Liver (tissue), 9 donors: ENCODE results near the gene DSCAM. TPM values are rescaled to one million over a fixed set of nuclear protein-coding genes. Genes with fewer than 3 reads are reported as not detected.

Experiments
- DNase-seq: peaks from one replicate; pipeline ENCODE4 v3.0.0-alpha.2; 2017; ENCODE audit warnings: low spot score
- H3K27ac ChIP-seq, 2 donors: one replicate each; pipeline ENCODE4 v1.7.0; 2013; ENCODE audit warnings: inconsistent platforms in 2 of 2, low read length in 2 of 2, control low read depth in 1 of 2, low read depth in 1 of 2, mild to moderate bottlenecking in 1 of 2
- H3K27me3 ChIP-seq, 4 donors: one replicate each; pipeline versions ENCODE4 v1.6.1 to v1.7.0; 2013; ENCODE audit warnings: low read length in 3 of 4, inconsistent platforms in 1 of 4, mild to moderate bottlenecking in 1 of 4, moderate library complexity in 1 of 4; ENCODE audit not compliant: control insufficient read depth in 4 of 4, insufficient read depth in 4 of 4
- H3K36me3 ChIP-seq, 4 donors: one replicate each; pipeline versions ENCODE4 v1.6.1 to v1.7.0; 2013; ENCODE audit warnings: low read length in 3 of 4, mild to moderate bottlenecking in 3 of 4, low read depth in 1 of 4, moderate library complexity in 1 of 4; ENCODE audit not compliant: control insufficient read depth in 4 of 4, insufficient read depth in 3 of 4
- H3K4me1 ChIP-seq, 4 donors: one replicate each; pipeline versions ENCODE4 v1.6.1 to v1.7.0; 2013; ENCODE audit warnings: low read length in 3 of 4, mild to moderate bottlenecking in 3 of 4, moderate library complexity in 1 of 4; ENCODE audit not compliant: control insufficient read depth in 4 of 4, insufficient read depth in 4 of 4
- H3K4me3 ChIP-seq, 3 donors: one replicate each; pipeline versions ENCODE4 v1.6.1 to v1.7.0; 2013; ENCODE audit warnings: low read length in 3 of 3, control low read depth in 1 of 3, low read depth in 1 of 3, mild to moderate bottlenecking in 1 of 3
- H3K9ac ChIP-seq, 2 donors: one replicate each; pipeline ENCODE4 v1.7.0; 2013; ENCODE audit warnings: low read length in 2 of 2, mild to moderate bottlenecking in 2 of 2, moderate library complexity in 2 of 2, control low read depth in 1 of 2, low read depth in 1 of 2
- H3K9me3 ChIP-seq, 4 donors: one replicate each; pipeline versions ENCODE4 v1.6.1 to v1.7.0; 2013; ENCODE audit warnings: low read length in 3 of 4; ENCODE audit not compliant: control insufficient read depth in 4 of 4
- ATF3 ChIP-seq: IDR thresholded peaks from 2 replicates; pipeline ENCODE4 v1.6.1; 2016; ENCODE audit warnings: antibody characterized with exemption
- EGR1 ChIP-seq, 2 donors: IDR thresholded peaks; 2 replicates each; pipeline ENCODE4 v1.6.1; 2016 to 2018; ENCODE audit warnings: antibody characterized with exemption in 2 of 2, low read depth in 2 of 2
- FOXA1 ChIP-seq: IDR thresholded peaks from 2 replicates; pipeline ENCODE4 v1.6.1; 2016; ENCODE audit warnings: antibody characterized with exemption
- FOXA2 ChIP-seq: IDR thresholded peaks from 2 replicates; pipeline ENCODE4 v1.6.1; 2016; ENCODE audit warnings: antibody characterized with exemption
- GABPA ChIP-seq, 2 donors: IDR thresholded peaks in 1 of 2; conservative IDR thresholded peaks in 1 of 2; 2 replicates each; pipeline ENCODE4 v1.6.1; 2016; ENCODE audit warnings: antibody characterized with exemption in 2 of 2, mild to moderate bottlenecking in 1 of 2, moderate library complexity in 1 of 2
- HNF4A ChIP-seq, 2 donors: conservative IDR thresholded peaks; 2 replicates each; pipeline ENCODE4 v1.6.1; 2016; ENCODE audit warnings: antibody characterized with exemption in 2 of 2, mild to moderate bottlenecking in 2 of 2
- HNF4G ChIP-seq: IDR thresholded peaks from 2 replicates; pipeline ENCODE4 v1.6.1; 2016; ENCODE audit warnings: antibody characterized with exemption
- JUND ChIP-seq, 2 donors: IDR thresholded peaks; 2 replicates each; pipeline ENCODE4 v1.6.1; 2016; ENCODE audit warnings: antibody characterized with exemption in 2 of 2
- MAX ChIP-seq: IDR thresholded peaks from 2 replicates; pipeline ENCODE4 v1.6.1; 2016; ENCODE audit warnings: antibody characterized with exemption
- NR2F2 ChIP-seq: IDR thresholded peaks from 2 replicates; pipeline ENCODE4 v1.6.1; 2016; ENCODE audit warnings: antibody characterized with exemption
- RAD21 ChIP-seq, 2 donors: IDR thresholded peaks; 2 replicates each; pipeline ENCODE4 v1.6.1; 2016; ENCODE audit warnings: antibody characterized with exemption in 2 of 2, mild to moderate bottlenecking in 2 of 2
- SP1 ChIP-seq: IDR thresholded peaks from 2 replicates; pipeline ENCODE4 v1.6.1; 2018; ENCODE audit warnings: antibody characterized with exemption, mild to moderate bottlenecking
- TAF1 ChIP-seq: conservative IDR thresholded peaks from 2 replicates; pipeline ENCODE4 v1.6.1; 2016; ENCODE audit warnings: antibody characterized with exemption, mild to moderate bottlenecking
- YY1 ChIP-seq: IDR thresholded peaks from 2 replicates; pipeline ENCODE4 v1.6.1; 2016; ENCODE audit warnings: antibody characterized with exemption, mild to moderate bottlenecking
- WGBS: extraction: QIAGEN DNeasy Blood & Tissue Kit; methylation state at CpG from one replicate; pipeline ENCODE4 v1.1.7; 2013; 5-methylcytosine and 5-hydroxymethylcytosine counted together
- polyA plus RNA-seq, 2 donors: library from polyadenylated mRNA; stranded (reverse) in 1 of 2; unstranded in 1 of 2; fragments of 200-250 nt in 1 of 2; fragments of >200 nt in 1 of 2; fragmentation: Nextera tagmentation in 1 of 2; extraction: Ambion mirVana in 1 of 2; gene quantifications; one replicate each; pipeline versions ENCODE4 v1.2.1 to v1.2.3, GENCODE V29; 2013 to 2015
- total RNA-seq, 2 donors: library from RNA; depleted of rRNA; stranded (reverse); fragments of >200 nt; gene quantifications; one replicate each; pipeline ENCODE4 v1.2.3, GENCODE V29; 2014
- TF ChIP-seq, protein P1 (sequence below): IDR thresholded peaks from 2 replicates; pipeline ENCODE4 v1.6.1; 2016; ENCODE audit warnings: antibody characterized with exemption
- TF ChIP-seq, protein P2 (sequence below): IDR thresholded peaks from 2 replicates; pipeline ENCODE4 v1.6.1; 2016; ENCODE audit warnings: antibody characterized with exemption, mild to moderate bottlenecking
- donor health status: healthy.
- donor health status: healthy.
- donor health status: healthy.
- donor health status: healthy.
- donor health status: healthy.

Gene DSCAM
- total and polyA plus RNA-seq, 4 donors: 0.02 to 0.23 (median 0.10) TPM

GRCh38 chr21:40421121-40421520, 425.8 kb downstream of the DSCAM start:
- H3K27me3 ChIP-seq: no peaks in the 10 kb centered on the region
- peaks cover 0 to 8% (median 1%) of the 10 kb centered on the region in 4 donors for H3K9me3 ChIP-seq
- no peak overlapping the region for H3K4me3 ChIP-seq
- H3K27ac ChIP-seq: no peak overlapping the region
- WGBS: 79% methylated on average over 4 of the region's 4 CpGs
- TF ChIP-seq, protein P1, sequence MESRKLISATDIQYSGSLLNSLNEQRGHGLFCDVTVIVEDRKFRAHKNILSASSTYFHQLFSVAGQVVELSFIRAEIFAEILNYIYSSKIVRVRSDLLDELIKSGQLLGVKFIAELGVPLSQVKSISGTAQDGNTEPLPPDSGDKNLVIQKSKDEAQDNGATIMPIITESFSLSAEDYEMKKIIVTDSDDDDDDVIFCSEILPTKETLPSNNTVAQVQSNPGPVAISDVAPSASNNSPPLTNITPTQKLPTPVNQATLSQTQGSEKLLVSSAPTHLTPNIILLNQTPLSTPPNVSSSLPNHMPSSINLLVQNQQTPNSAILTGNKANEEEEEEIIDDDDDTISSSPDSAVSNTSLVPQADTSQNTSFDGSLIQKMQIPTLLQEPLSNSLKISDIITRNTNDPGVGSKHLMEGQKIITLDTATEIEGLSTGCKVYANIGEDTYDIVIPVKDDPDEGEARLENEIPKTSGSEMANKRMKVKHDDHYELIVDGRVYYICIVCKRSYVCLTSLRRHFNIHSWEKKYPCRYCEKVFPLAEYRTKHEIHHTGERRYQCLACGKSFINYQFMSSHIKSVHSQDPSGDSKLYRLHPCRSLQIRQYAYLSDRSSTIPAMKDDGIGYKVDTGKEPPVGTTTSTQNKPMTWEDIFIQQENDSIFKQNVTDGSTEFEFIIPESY: no peak
- TF ChIP-seq FOXA1: no peak
- TF ChIP-seq FOXA2: no peak
- no peak for TF ChIP-seq HNF4A (conservative IDR thresholded peaks at IDR 0.05)
- no peak for TF ChIP-seq RAD21 (IDR thresholded peaks at IDR 0.05)
- no peak for TF ChIP-seq MAX
- no peak for TF ChIP-seq JUND (IDR thresholded peaks at IDR 0.05)
- no peak for TF ChIP-seq NR2F2
- DNase-seq: no peak
- H3K9ac ChIP-seq: no peak overlapping the region
- H3K36me3 ChIP-seq: no peaks in the 10 kb centered on the region
- H3K4me1 ChIP-seq: no peaks in the 10 kb centered on the region

DNA sequence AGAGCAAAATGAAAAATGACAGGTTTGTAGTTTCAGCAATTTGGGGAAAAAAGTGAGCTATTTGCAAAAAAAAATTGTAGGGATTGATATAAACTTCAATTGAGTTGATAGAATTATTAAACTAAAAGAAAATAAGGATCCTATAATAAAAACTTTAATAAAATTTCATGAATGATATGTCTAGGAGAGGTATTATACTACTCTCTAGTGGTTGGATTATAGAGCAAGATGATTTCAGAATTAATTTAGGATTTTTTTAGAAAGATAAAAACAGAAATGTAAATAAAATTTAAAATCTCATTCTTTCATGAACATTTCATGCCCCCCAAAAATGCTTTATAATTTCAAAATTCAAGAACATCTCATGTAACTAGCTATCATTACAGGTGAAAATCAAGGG, 430.4 kb downstream of the DSCAM start:
- Histone ChIP-seq H3K4me3 (no peak overlapping the region), H3K36me3 (no peaks in the 10 kb centered on the region), H3K27me3 (no peaks in the 10 kb centered on the region), H3K9ac (no peak overlapping the region), H3K27ac (no peak overlapping the region), H3K4me1 (no peaks in the 10 kb centered on the region), H3K9me3 (peaks cover 0 to 8% (median under 1%) of the 10 kb centered on the region in 4 donors)
- TF ChIP-seq MAX (no peak), FOXA1 (no peak), ATF3 (no peak)
- no peak for DNase-seq

DNA sequence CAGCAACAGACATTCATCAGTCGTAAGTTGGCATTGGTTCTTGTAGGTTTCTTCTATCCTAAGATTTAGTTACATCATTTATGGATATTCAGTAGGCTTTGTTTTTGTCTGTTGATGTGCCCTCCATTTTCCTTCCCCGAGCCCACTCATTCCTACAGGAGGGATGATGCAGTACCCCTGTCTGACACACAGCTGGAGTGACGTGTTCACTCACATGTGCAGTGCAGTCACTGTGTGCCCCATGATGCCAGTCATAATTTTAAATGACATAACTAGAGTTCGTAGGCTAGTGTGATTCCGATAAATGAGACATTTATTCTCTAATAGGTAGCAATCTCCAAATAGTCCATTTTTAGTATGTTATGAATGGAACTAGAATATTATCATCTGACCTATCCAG, 438.4 kb downstream of the DSCAM start:
- no peaks in the 10 kb centered on the region for H3K36me3 ChIP-seq
- H3K4me1 ChIP-seq: no peaks in the 10 kb centered on the region
- peaks cover 0 to 1% (median 0%) of the 10 kb centered on the region in 4 donors for H3K9me3 ChIP-seq
- H3K27me3 ChIP-seq: peaks cover 0 to 3% (median 0%) of the 10 kb centered on the region in 4 donors
- 78% methylated on average over 5 of the region's 5 CpGs for WGBS
- DNase-seq: no peak
- H3K4me3 ChIP-seq: no peak overlapping the region
- no peak overlapping the region for H3K27ac ChIP-seq
- no peak overlapping the region for H3K9ac ChIP-seq
- TF ChIP-seq ATF3 (no peak), YY1 (no peak), HNF4G (no peak), GABPA (IDR thresholded peaks at IDR 0.05 in 1 of 2, conservative IDR thresholded peaks at IDR 0.05 in 1 of 2) (no peak), SP1 (no peak), FOXA2 (no peak), HNF4A (conservative IDR thresholded peaks at IDR 0.05) (no peak), NR2F2 (no peak), TAF1 (no peak), MAX (no peak), JUND (IDR thresholded peaks at IDR 0.05) (no peak), FOXA1 (no peak), EGR1 (IDR thresholded peaks at IDR 0.05; ENCODE audit: low read depth in 2 of 2) (no peak), RAD21 (IDR thresholded peaks at IDR 0.05) (no peak)
- TF ChIP-seq, protein P2, sequence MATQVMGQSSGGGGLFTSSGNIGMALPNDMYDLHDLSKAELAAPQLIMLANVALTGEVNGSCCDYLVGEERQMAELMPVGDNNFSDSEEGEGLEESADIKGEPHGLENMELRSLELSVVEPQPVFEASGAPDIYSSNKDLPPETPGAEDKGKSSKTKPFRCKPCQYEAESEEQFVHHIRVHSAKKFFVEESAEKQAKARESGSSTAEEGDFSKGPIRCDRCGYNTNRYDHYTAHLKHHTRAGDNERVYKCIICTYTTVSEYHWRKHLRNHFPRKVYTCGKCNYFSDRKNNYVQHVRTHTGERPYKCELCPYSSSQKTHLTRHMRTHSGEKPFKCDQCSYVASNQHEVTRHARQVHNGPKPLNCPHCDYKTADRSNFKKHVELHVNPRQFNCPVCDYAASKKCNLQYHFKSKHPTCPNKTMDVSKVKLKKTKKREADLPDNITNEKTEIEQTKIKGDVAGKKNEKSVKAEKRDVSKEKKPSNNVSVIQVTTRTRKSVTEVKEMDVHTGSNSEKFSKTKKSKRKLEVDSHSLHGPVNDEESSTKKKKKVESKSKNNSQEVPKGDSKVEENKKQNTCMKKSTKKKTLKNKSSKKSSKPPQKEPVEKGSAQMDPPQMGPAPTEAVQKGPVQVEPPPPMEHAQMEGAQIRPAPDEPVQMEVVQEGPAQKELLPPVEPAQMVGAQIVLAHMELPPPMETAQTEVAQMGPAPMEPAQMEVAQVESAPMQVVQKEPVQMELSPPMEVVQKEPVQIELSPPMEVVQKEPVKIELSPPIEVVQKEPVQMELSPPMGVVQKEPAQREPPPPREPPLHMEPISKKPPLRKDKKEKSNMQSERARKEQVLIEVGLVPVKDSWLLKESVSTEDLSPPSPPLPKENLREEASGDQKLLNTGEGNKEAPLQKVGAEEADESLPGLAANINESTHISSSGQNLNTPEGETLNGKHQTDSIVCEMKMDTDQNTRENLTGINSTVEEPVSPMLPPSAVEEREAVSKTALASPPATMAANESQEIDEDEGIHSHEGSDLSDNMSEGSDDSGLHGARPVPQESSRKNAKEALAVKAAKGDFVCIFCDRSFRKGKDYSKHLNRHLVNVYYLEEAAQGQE: no peak
- TF ChIP-seq, protein P1: no peak
